NB4 (cell line): Measurements from ENCODE around the gene BTG2.

Experiments
- DNase-seq: peaks from one replicate; pipeline ENCODE4 v3.0.0; 2010; ENCODE audit warnings: low read depth
- H3K4me3 ChIP-seq: one replicate; pipeline ENCODE4 v1.5.1; 2011; ENCODE audit warnings: mild to moderate bottlenecking, low read depth, low read length, moderate library complexity
- CTCF ChIP-seq: IDR thresholded peaks from one replicate; pipeline ENCODE4 v1.5.1; 2012; ENCODE audit warnings: low read depth, low read length
- MAX ChIP-seq: IDR thresholded peaks from 2 replicates; pipeline ENCODE4 v1.6.1; 2011; ENCODE audit warnings: low read depth, low read length
- MYC ChIP-seq: IDR thresholded peaks from 2 replicates; pipeline ENCODE4 v1.6.1; 2011; ENCODE audit warnings: low read depth, low read length
- POLR2A ChIP-seq: IDR thresholded peaks from 2 replicates; pipeline ENCODE4 v1.6.1; 2011; ENCODE audit warnings: mild to moderate bottlenecking; ENCODE audit not compliant: insufficient read length; ENCODE audit errors: extremely low read depth

BTG2 gene

GRCh38 chr1:203318229-203318517 lies 12.9 kb downstream of the BTG2 start:
- TF ChIP-seq MYC (no peak), CTCF (no peak), MAX (no peak), POLR2A (no peak)
- H3K4me3 ChIP-seq: no peak overlapping the region
- DNase-seq: no peak

GRCh38 chr1:203320591-203321272 lies 15.4 kb downstream of the BTG2 start:
- peak; percentile 90 for DNase-seq
- H3K4me3 ChIP-seq: no peak overlapping the region
- TF ChIP-seq MYC (no peak), CTCF (no peak), POLR2A (no peak), MAX (peak; percentile 24)

- TF ChIP-seq CTCF: no peak
- no peak for DNase-seq
- H3K4me3 ChIP-seq: no peak overlapping the region
These were observed 16.1 kb downstream of the BTG2 start for GRCh38 chr1:203321273-203322052.

- no peak for DNase-seq
- no peak overlapping the region for H3K4me3 ChIP-seq
- TF ChIP-seq CTCF: no peak
- no peak for TF ChIP-seq POLR2A
- no peak for TF ChIP-seq MYC
- no peak for TF ChIP-seq MAX
These were observed 17.3 kb downstream of the BTG2 start for GRCh38 chr1:203322500-203323179.

- no peak for DNase-seq
- no peak overlapping the region for H3K4me3 ChIP-seq
These were observed 18.3 kb downstream of the BTG2 start for GRCh38 chr1:203323587-203323986.

More at GRCh38 chr1:203323587-203323986, 18.3 kb downstream of the BTG2 start:
- TF ChIP-seq CTCF (no peak), MYC (no peak), MAX (no peak), POLR2A (no peak)
